IPS-18c (cell line): ENCODE measurements around the gene MCF2L2.
"Not testable (repeated sequence)": the region's sequence is repeated elsewhere in the genome, so short reads cannot be mapped to it uniquely, and the experiment has no call there.

Source experiments
- H3K4me3 ChIP-seq: 2 replicates; pipeline ENCODE4 v1.7.0; 2013; ENCODE audit warnings: low read depth, mild to moderate bottlenecking, low read length, moderate library complexity; ENCODE audit not compliant: insufficient read depth
- H3K9me3 ChIP-seq: one replicate; pipeline ENCODE4 v1.6.1; 2013; ENCODE audit warnings: mild to moderate bottlenecking, low read length, moderate library complexity; ENCODE audit not compliant: control insufficient read depth, insufficient read depth

Gene MCF2L2

GRCh38 chr3:183385698-183386613, 42.5 kb downstream of the MCF2L2 start:
- H3K4me3 ChIP-seq = no peak overlapping the region

DNA sequence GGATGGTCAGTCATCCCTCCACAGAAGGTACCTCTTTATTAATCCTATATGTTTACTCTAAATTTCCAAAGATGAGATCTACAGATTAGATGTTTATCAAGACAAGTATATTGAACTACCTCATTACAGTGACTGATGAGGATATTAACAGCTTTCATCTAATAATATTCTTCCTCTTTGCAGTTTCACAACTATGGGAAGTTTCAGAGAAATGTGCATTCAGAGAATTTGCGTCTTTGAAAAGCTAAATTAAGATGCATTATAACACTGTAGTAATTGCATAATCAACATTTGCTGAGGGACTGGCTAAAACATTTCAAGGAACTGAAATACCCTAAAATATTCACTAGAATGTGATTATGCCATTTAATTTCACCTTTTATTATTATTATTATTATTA, 46.7 kb downstream of the MCF2L2 start:
- Histone ChIP-seq H3K9me3 (no peaks in the 10 kb centered on the region), H3K4me3 (no peak overlapping the region)

More at GRCh38 chr3:183385698-183386613, 42.5 kb downstream of the MCF2L2 start:
- no peaks in the 10 kb centered on the region for H3K9me3 ChIP-seq

DNA sequence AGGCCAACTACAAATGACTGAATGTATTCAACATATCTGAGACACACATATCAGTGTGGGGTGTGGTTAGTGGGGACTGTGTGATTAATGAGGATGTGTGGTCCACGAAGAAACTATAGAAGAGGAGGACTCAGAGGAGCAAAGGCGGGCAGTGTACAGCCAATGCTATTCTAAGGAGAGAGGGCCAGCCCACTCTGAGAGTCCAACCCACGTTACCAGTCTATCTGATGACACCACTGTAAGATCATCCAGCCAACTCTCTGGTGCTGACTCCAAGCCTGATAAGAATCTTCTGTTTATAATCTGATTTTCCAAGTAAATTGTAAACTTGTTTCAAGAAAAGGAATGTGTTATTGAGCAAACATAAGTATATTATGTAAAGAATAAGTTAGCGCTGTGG, 47.2 kb downstream of the MCF2L2 start:
- H3K9me3 ChIP-seq = no peaks in the 10 kb centered on the region
- H3K4me3 ChIP-seq = no peak overlapping the region

DNA sequence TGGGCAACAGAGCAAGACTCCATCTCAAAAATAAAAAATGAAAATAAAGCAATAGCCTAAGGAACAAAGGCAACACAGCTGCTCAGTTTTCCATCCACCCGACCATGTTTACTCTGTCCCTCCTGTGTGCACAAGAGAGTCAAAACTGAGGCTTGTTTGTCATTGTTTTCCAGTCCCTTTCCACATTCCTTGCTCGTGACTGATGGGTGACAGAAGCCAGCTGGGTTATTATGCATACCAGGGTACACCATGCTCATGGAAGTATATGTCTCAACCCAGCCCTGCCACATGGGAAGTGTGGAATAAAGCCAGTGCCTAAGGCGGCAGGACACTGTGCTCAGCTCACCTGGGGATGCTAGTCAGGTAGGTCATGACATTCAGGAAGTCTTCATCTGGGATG, 49.5 kb downstream of the MCF2L2 start:
- no peak overlapping the region for H3K4me3 ChIP-seq

DNA sequence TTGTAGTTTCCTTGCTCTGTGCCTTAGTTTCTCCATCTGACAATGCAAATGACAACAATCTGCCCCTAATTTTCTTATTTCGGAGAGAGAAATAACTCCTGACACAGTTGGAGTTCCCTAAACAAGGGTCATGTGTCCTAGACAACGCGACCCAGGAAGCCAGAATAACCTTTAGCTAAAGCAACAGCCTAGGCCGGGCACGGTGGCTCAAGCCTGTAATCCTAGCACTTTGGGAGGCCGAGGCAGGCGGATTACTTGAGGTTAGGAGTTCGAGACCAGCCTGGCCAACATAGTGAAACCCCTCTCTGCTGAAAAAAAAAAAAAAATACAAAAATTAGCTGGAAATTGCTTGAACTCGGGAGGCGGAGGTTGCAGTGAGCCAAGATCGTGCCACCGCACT, 49.9 kb downstream of the MCF2L2 start:
- no peak overlapping the region for H3K4me3 ChIP-seq
- H3K9me3 ChIP-seq = no peaks in the 10 kb centered on the region

More for the DNA sequence above, 49.5 kb downstream of the MCF2L2 start:
- H3K9me3 ChIP-seq = no peaks in the 10 kb centered on the region

DNA sequence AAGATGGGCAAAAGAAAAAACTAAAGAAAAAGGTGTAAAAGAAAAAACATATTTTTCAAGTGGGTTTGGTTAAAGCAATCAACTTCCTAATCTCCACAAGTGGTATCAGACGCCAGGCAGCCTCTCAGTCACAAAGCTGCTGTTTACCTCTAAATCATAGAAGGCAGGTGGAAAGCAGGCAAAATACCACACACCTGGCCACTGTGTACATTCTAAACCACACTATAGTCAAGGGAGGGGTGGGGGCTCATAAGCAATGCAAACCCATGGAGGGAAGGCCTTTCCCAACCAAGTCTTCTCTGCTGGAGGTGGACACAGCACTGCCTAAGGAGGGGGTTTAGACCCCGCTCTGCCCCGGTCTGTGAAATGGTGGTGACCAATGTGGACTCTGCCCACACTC, 50.4 kb downstream of the MCF2L2 start:
- no peak overlapping the region for H3K4me3 ChIP-seq
- H3K9me3 ChIP-seq = no peaks in the 10 kb centered on the region

DNA sequence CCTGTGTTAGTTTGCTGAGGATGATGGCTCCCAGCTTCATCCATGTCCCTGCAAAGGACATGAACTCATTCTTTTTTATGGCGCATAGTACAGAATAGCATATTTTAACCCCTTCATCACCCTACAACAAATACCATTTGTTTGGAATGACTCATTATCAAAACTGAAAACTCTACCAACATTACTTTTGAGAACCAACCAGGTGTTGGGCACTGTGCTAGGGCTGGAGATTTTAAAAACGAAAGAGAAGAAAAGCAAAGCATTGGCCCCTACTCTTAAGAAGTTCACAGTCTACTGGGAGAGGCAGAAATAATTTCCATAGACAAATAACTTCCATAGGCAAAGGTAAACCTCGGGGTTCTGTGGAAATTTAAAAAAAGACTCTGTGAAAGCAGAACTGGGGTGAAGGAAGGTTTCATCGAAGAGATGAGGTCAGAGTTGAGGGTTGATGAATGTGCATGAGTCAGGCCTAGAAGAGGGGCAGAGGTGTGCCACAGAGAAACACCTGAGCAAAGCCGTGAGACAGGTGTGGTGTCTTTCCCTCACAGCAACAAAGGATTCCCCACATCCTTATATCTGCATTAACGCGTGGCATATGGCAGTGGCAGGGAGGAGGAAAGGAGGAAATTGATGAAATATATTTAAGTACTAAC, 51.0 kb downstream of the MCF2L2 start:
- Histone ChIP-seq H3K9me3 (no peaks in the 10 kb centered on the region), H3K4me3 (no peak overlapping the region)

GRCh38 chr3:183375787-183376186, 52.6 kb downstream of the MCF2L2 start:
- Histone ChIP-seq H3K4me3 (no peak overlapping the region), H3K9me3 (no peaks in the 10 kb centered on the region)

DNA sequence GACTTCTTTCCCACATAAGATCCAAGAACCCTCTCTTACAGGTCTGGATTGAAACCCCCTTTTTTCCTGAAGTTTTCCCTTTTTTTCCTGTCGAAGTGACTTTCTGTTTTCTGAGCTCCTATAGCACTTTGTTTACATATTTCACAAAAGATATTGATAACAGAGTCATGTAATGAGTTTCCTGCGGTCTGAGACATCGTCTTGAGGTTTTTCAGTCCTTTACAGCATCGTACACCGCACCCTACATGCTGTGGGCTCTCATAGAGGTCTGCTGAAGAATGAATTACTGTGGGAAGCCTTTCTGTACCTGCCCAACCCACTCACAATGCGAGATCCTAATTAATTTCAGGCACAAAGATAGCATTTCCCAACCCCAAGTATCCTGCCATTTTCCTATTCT, 53.1 kb downstream of the MCF2L2 start:
- Histone ChIP-seq H3K9me3 (no peaks in the 10 kb centered on the region), H3K4me3 (no peak overlapping the region)

GRCh38 chr3:183372911-183373310, 55.5 kb downstream of the MCF2L2 start:
- Histone ChIP-seq H3K9me3 (no peaks in the 10 kb centered on the region), H3K4me3 (no peak overlapping the region)

GRCh38 chr3:183371600-183371968, 56.8 kb downstream of the MCF2L2 start:
- not testable (repeated sequence) for H3K9me3 ChIP-seq, H3K4me3 ChIP-seq

DNA sequence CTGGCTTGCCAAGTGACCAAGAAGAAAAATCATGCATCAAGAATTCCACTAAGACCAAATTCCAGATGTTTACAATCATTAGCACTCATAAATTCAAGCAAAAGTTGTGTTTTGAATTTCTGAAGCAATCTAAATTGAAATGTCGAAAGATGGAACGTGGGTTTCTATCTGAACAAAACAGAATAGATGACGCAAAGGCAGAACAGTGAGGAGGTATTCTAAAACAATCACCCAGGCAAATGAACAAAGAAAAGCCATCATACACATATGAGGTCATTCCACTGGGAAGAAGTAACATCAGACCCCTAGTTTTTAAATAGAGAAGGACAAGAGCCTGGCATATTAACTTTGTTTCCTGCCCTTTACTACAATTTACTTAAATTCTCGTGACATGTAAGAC, 58.0 kb downstream of the MCF2L2 start:
- H3K4me3 ChIP-seq = no peak overlapping the region
- no peaks in the 10 kb centered on the region for H3K9me3 ChIP-seq

DNA sequence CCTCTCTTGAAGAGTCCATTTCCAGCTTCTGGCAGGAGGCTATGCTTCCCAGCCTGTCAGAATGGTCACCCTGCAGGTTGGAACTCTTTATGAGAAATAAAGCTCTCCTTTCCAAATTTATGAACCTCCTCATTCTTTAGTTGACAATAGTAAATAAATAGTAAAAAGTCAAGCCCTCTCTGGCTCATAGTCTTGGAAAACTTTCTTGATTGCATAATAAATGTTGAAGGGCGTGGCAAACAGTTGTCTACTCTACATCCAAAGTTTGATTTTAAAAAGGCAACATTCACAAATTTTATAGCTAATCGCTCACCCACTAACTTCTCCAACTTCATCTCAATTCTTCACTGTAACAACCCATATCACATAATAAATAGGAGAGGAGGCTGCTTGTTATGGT, 58.8 kb downstream of the MCF2L2 start:
- Histone ChIP-seq H3K9me3 (no peaks in the 10 kb centered on the region), H3K4me3 (no peak overlapping the region)

DNA sequence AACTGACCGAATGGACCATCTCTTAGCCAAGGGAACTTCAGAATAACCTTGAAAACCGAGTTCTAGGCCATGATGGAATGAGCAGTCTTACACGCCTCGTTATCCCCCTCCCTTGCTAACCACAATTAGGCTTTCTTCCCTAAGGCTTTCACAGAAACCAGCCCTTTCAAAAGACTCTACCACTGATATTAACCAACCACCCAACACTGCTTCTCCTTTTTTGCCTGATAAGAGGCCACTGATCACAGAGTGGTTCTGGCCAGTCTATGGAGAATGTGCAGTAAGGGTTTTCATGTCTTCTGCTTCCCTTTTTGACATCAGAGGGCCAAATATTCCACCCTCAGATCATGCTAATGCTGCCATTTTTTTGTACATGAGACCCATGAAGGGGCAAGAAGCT, 59.3 kb downstream of the MCF2L2 start:
- H3K9me3 ChIP-seq = no peaks in the 10 kb centered on the region
- no peak overlapping the region for H3K4me3 ChIP-seq

DNA sequence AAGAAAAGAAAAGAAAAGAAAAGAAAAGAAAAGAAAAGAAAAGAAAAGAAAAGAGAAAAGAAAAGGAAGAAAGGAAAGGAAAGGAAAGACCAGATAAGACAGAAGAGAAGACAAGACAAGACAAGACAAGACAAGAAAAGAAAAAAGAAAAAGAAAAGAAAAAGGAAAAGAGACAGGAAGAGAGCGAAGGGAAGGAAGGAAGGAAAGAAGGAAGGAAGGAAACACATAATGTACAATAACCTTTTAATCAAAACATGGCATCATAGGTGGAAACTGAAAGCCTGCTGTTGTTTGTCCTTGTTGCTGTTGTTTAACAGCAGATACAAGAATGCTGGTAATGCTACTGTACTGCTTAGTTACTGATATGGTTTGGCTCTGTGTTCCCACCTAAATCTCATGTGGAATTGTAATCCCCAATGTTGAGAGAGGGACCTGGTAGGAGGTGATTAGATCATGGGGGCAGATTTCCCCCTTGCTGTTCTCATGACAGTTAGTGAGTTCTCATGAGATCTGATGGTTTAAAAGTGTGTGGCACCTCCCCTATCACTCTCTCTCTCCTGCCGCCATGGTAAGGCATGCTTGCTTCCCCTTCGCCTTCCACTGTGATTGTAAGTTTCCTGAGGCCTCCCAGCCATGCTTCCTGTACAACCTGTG, 67.3 kb downstream of the MCF2L2 start:
- no peak overlapping the region for H3K4me3 ChIP-seq
- no peaks in the 10 kb centered on the region for H3K9me3 ChIP-seq

- H3K4me3 ChIP-seq = no peak overlapping the region
- H3K9me3 ChIP-seq = no peaks in the 10 kb centered on the region
Observed at GRCh38 chr3:183359036-183359435, 69.4 kb downstream of the MCF2L2 start.

DNA sequence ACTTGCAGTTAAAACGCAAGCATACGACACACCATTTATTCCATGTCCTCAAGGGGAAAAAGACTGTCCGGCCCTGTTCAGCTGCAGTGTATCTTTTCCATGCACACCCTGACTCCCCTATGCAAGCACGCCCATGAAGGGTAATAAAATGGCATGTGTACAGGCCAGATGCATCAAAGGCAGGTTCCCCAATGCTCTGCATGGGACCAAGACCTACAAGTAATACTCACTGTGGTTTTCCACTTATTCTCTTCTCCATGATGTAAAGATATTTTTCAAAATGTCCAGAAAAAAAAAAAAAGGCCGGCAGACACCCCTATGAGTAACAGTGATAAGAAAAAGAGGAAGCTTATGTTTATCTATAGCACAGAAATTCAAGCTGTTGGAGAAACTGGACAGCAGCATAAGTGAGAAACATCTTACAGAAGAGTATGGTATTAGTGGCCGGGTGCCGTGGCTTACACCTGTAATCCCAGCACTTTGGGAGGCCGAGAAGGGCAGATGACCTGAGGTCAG, 70.8 kb downstream of the MCF2L2 start:
- no peaks in the 10 kb centered on the region for H3K9me3 ChIP-seq
- no peak overlapping the region for H3K4me3 ChIP-seq

DNA sequence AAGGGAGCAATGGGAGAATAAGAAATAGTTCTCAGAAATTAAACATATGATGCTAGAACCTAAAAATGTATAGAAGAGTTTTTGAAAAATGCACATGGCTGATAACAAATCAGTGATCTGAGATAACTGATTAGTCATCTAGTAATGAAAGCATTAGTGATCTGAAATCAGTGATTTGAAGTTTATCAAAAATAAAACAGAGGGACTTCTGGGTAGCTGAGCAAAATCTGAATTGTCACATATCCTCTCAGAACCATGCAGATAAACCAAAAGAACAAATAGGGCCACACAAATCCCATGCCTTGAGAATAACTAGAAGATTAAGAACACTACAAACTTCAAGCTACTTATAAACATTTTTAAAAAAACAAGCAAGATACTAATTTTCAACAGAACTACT, 71.5 kb downstream of the MCF2L2 start:
- Histone ChIP-seq H3K9me3 (no peaks in the 10 kb centered on the region), H3K4me3 (no peak overlapping the region)
